Superior temporal gyrus (tissue), 1 donor: ENCODE data around the gene PRMT5.

Experiments used
- DNase-seq: peaks from one replicate; pipeline ENCODE4 v3.0.0-alpha.2; 2016; ENCODE audit errors: extremely low spot score

Gene PRMT5

GRCh38 chr14:22897357-22897756, 31.8 kb downstream of the PRMT5 start:
- no peak for DNase-seq

- DNase-seq: no peak
Observed at GRCh38 chr14:22896760-22897159, 32.4 kb downstream of the PRMT5 start.

- DNase-seq: no peak
Observed at GRCh38 chr14:22896356-22896755, 32.8 kb downstream of the PRMT5 start.

- no peak for DNase-seq
Observed at GRCh38 chr14:22895402-22895801, 33.8 kb downstream of the PRMT5 start.

GRCh38 chr14:22893706-22894105, 35.5 kb downstream of the PRMT5 start:
- DNase-seq: no peak

GRCh38 chr14:22892488-22892887, 36.7 kb downstream of the PRMT5 start:
- no peak for DNase-seq

- DNase-seq: no peak
Observed at GRCh38 chr14:22890416-22890815, 38.8 kb downstream of the PRMT5 start.

GRCh38 chr14:22888662-22889061, 40.5 kb downstream of the PRMT5 start:
- no peak for DNase-seq

GRCh38 chr14:22887990-22888378, 41.2 kb downstream of the PRMT5 start:
- no peak for DNase-seq

GRCh38 chr14:22887260-22887989, 41.8 kb downstream of the PRMT5 start:
- DNase-seq: no peak

GRCh38 chr14:22886500-22887259, 42.5 kb downstream of the PRMT5 start:
- DNase-seq: no peak

- DNase-seq: no peak
Observed at GRCh38 chr14:22885975-22886374, 43.2 kb downstream of the PRMT5 start.

- no peak for DNase-seq
Observed at GRCh38 chr14:22884738-22885523, 44.2 kb downstream of the PRMT5 start.

- DNase-seq: no peak
Observed at GRCh38 chr14:22884076-22884737, 45.0 kb downstream of the PRMT5 start.

GRCh38 chr14:22883173-22883976, 45.8 kb downstream of the PRMT5 start, which contains the start of gene REM2:
REM2 (plus strand) TSS chr14:22883222; CDS start chr14:22883288, 66 bp downstream.
- DNase-seq: no peak

GRCh38 chr14:22882529-22883172, 46.5 kb downstream of the PRMT5 start:
- no peak for DNase-seq

- DNase-seq: no peak
Observed at GRCh38 chr14:22882064-22882463, 47.1 kb downstream of the PRMT5 start.

GRCh38 chr14:22878271-22879246, 50.6 kb downstream of the PRMT5 start:
- no peak for DNase-seq

- no peak for DNase-seq
Observed at GRCh38 chr14:22877000-22877501, 52.1 kb downstream of the PRMT5 start.
